Gastroesophageal sphincter (tissue), 3 donors: Measurements from ENCODE around the gene UBL4A.

ENCODE experiments used
- CTCF ChIP-seq, 4 experiments: fragments of 200-600 bp in 2 of 4; fragments of 450-650 bp in 2 of 4; sonication (generic) in 1 of 4; IDR thresholded peaks; one replicate each; pipeline ENCODE4 v1.5.1; 2017 to 2019; ENCODE audit warnings: antibody characterized with exemption in 4 of 4, mild to moderate bottlenecking in 2 of 4, moderate library complexity in 2 of 4
- EP300 ChIP-seq: sonication (generic); formaldehyde crosslinking; IDR thresholded peaks from one replicate; pipeline ENCODE4 v1.6.1; 2017; ENCODE audit warnings: antibody characterized with exemption, mild to moderate bottlenecking
- POLR2A ChIP-seq, 2 donors: fragments of 450-650 bp; IDR thresholded peaks; one replicate each; pipeline ENCODE4 v1.6.1; 2017; ENCODE audit warnings: antibody characterized with exemption in 2 of 2, mild to moderate bottlenecking in 2 of 2, moderate library complexity in 1 of 2
- POLR2AphosphoS5 ChIP-seq: sonication (generic); formaldehyde crosslinking; IDR thresholded peaks from one replicate; pipeline ENCODE4 v1.6.1; 2017; ENCODE audit warnings: antibody characterized with exemption

GRCh38 chrX:154525606-154526490 is 39.4 kb upstream of the UBL4A start:
- TF ChIP-seq POLR2A (IDR thresholded peaks at IDR 0.05) (no peak), EP300 (no peak), CTCF (IDR thresholded peaks at IDR 0.05) (no peak), POLR2AphosphoS5 (no peak)
